ENCODE measurements around the gene CHRNG. TPM values are rescaled to one million over a fixed set of nuclear protein-coding genes. Genes with fewer than 3 reads are reported as not detected.

Gene CHRNG
- total and polyA plus RNA-seq, 2 experiments from 2014 or later = not detected

GRCh38 chr2:232521098-232521497 is 18.4 kb upstream of the CHRNG start:
- no peak overlapping the region for H2AFZ ChIP-seq
- H3K4me3 ChIP-seq = no peak overlapping the region
- peaks cover 44% of the 10 kb centered on the region for H3K27me3 ChIP-seq (ENCODE audit: insufficient read depth)
- DNase-seq (ENCODE audit: low spot score) = no peak
- no peaks in the 10 kb centered on the region for H3K36me3 ChIP-seq (ENCODE audit: insufficient read depth)
- H3F3A ChIP-seq (replicated peaks; ENCODE audit: low read depth) = 0 out of 2 replicates have a peak, but pooled peaks cover 3% of the 10 kb centered on the region
- TF ChIP-seq EZH2phosphoT487 (IDR thresholded peaks at IDR 0.05; ENCODE audit: unreplicated experiment) = no peak
- TF ChIP-seq JUNB (IDR thresholded peaks at IDR 0.05; ENCODE audit: unreplicated experiment) = no peak
- no peak for TF ChIP-seq EZH2 (IDR thresholded peaks at IDR 0.05; ENCODE audit: low read depth, unreplicated experiment)
- no peak for TF ChIP-seq REST (IDR thresholded peaks at IDR 0.05; ENCODE audit: unreplicated experiment)
- no peak for TF ChIP-seq STAT1 (IDR thresholded peaks at IDR 0.05; ENCODE audit: unreplicated experiment)
- no peak for TF ChIP-seq POLR2AphosphoS5 (IDR thresholded peaks at IDR 0.05; ENCODE audit: low read depth)
- no peak for TF ChIP-seq ZNF114 (CRISPR knock-in tag; IDR thresholded peaks at IDR 0.05)
- no peak for TF ChIP-seq ZNF462 (CRISPR knock-in tag; IDR thresholded peaks at IDR 0.05)
- TF ChIP-seq, protein P1, sequence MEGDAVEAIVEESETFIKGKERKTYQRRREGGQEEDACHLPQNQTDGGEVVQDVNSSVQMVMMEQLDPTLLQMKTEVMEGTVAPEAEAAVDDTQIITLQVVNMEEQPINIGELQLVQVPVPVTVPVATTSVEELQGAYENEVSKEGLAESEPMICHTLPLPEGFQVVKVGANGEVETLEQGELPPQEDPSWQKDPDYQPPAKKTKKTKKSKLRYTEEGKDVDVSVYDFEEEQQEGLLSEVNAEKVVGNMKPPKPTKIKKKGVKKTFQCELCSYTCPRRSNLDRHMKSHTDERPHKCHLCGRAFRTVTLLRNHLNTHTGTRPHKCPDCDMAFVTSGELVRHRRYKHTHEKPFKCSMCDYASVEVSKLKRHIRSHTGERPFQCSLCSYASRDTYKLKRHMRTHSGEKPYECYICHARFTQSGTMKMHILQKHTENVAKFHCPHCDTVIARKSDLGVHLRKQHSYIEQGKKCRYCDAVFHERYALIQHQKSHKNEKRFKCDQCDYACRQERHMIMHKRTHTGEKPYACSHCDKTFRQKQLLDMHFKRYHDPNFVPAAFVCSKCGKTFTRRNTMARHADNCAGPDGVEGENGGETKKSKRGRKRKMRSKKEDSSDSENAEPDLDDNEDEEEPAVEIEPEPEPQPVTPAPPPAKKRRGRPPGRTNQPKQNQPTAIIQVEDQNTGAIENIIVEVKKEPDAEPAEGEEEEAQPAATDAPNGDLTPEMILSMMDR (conservative IDR thresholded peaks at IDR 0.05; ENCODE audit: low read depth in 2 of 2) = no peak
- no peak for ATAC-seq
- H3K9me3 Mint-ChIP-seq = no peaks in the 10 kb centered on the region
- H3K4me1 ChIP-seq (ENCODE audit: insufficient read depth) = no peaks in the 10 kb centered on the region; the same call in 1 of the 2 replicates
- no peak overlapping the region for H3K27ac Mint-ChIP-seq
- H3K4me1 Mint-ChIP-seq = peaks cover 17% of the 10 kb centered on the region
- H3K79me2 ChIP-seq (replicated peaks; ENCODE audit: insufficient read depth) = no peaks in the 10 kb centered on the region
- no peaks in the 10 kb centered on the region for H3K9me2 ChIP-seq (ENCODE audit: insufficient read depth)
- H3K27me3 Mint-ChIP-seq (ENCODE audit: insufficient read depth, low read depth, poor library complexity) = peaks cover 36% of the 10 kb centered on the region
- no peaks in the 10 kb centered on the region for H4K20me1 ChIP-seq (replicated peaks; ENCODE audit: insufficient read depth)
- no peaks in the 10 kb centered on the region for H3K36me3 Mint-ChIP-seq (ENCODE audit: low read depth)
- no peak overlapping the region for H3K4me2 ChIP-seq
- no peak overlapping the region for H3K4me3 Mint-ChIP-seq
- H3K27ac ChIP-seq (ENCODE audit: low read depth) = no peak overlapping the region
